ENCODE measurements around the gene TLR1.

GRCh38 chr4:38802561-38803355, 1.8 kb downstream of the TLR1 start:
- TF ChIP-seq CTCF (IDR thresholded peaks at IDR 0.05): no peak
- TF ChIP-seq EP300 (IDR thresholded peaks at IDR 0.05; ENCODE audit: borderline replicate concordance in 1 of 2, low read depth in 1 of 2, low read length in 1 of 2): no peak
- no peak for TF ChIP-seq SIN3A (IDR thresholded peaks at IDR 0.05; ENCODE audit: borderline replicate concordance, low read depth, low read length)
- no peak for TF ChIP-seq NRF1 (IDR thresholded peaks at IDR 0.05; ENCODE audit: low read depth, low read length)
- no peak for TF ChIP-seq GATA2 (CRISPR knock-in tag; IDR thresholded peaks at IDR 0.05)
- TF ChIP-seq EZH2phosphoT487 (IDR thresholded peaks at IDR 0.05; ENCODE audit: borderline replicate concordance, low read depth): no peak
- no peak for TF ChIP-seq NFIC (IDR thresholded peaks at IDR 0.05; ENCODE audit: borderline replicate concordance)
- no peak for TF ChIP-seq MAX (IDR thresholded peaks at IDR 0.05; ENCODE audit: low read depth)
- no peak for TF ChIP-seq REST (IDR thresholded peaks at IDR 0.05; ENCODE audit: low read depth, low read length)
